HepG2 (cell line): Measurements from ENCODE around the gene NOS2. TPM values are rescaled to one million over a fixed set of nuclear protein-coding genes. Genes with fewer than 3 reads are reported as not detected.

Source experiments
- ATAC-seq: fragments of 200-7000 bp; cut with Tn5 transposase; 3 replicates; pipeline ENCODE4 v1.9.1; 2020; ENCODE audit warnings: mild to moderate bottlenecking, moderate library complexity
- BruUV-seq: library from RNA; stranded (reverse); fragments of 400-500 nt; replicated peaks from 2 replicates; lab custom pipeline; 2021; lab: Mats Ljungman, UMichigan
- CTCF ChIA-PET: fragments of 300-600 bp; formaldehyde crosslinking; extraction: SDS; loops from one replicate; lab custom pipeline; 2021; ENCODE audit warnings: low total read pairs, inconsistent platforms, low intra/inter-chr PET ratio; lab: Yijun Ruan, JAX
- POLR2A ChIA-PET: fragments of 350-600 bp; sonication (Branson Sonifier 250); formaldehyde crosslinking; loops from one replicate; lab custom pipeline; 2020; ENCODE audit warnings: antibody characterized with exemption, inconsistent platforms; lab: Yijun Ruan, JAX
- DNase-seq: peaks from one replicate; pipeline ENCODE4 v3.0.0-alpha.2; 2015; ENCODE audit warnings: low spot score
- FAIRE-seq: peaks from 3 replicates; lab custom pipeline; 2011; peaks lifted over from hg19 to GRCh38; lab: Jason Lieb, UNC
- H2AFZ ChIP-seq: one replicate; pipeline ENCODE4 v1.6.1; 2011; ENCODE audit warnings: low read length, inconsistent platforms
- H3K27ac ChIP-seq: fragments of 300-600 bp; 3 replicates; pipeline ENCODE4 v1.8.0; 2011; ENCODE audit warnings: mixed run types, mild to moderate bottlenecking, mixed read lengths, low read length, inconsistent platforms; ENCODE audit not compliant: insufficient read depth; ENCODE audit errors: extremely low read length
- H3K27me3 ChIP-seq, 2 experiments: fragments of 200-600 bp in 1 of 2; 2 replicates in 1 of 2; 3 replicates in 1 of 2; pipeline versions ENCODE4 v1.6.0 to v1.8.0; 2011; ENCODE audit warnings: low read length in 2 of 2, mild to moderate bottlenecking in 2 of 2, moderate library complexity in 2 of 2, inconsistent platforms in 1 of 2; ENCODE audit not compliant: insufficient read depth in 2 of 2, control insufficient read depth in 1 of 2
- H3K36me3 ChIP-seq, 2 experiments: fragments of 200-600 bp in 1 of 2; replicated peaks in 1 of 2; 2 replicates in 1 of 2; 3 replicates in 1 of 2; pipeline versions ENCODE4 v1.5.1 to v1.8.0; 2011; ENCODE audit warnings: low read length in 2 of 2, inconsistent platforms in 1 of 2; ENCODE audit not compliant: insufficient read depth in 2 of 2, control insufficient read depth in 1 of 2
- H3K4me1 ChIP-seq: 2 replicates; pipeline ENCODE4 v1.5.1; 2012; ENCODE audit warnings: low read length, inconsistent platforms; ENCODE audit not compliant: insufficient read depth
- H3K4me2 ChIP-seq: 2 replicates; pipeline ENCODE4 v1.6.0; 2011; ENCODE audit warnings: low read depth, low read length, inconsistent platforms
- H3K4me3 ChIP-seq, 3 experiments: fragments of 200-600 bp in 1 of 3; sonication (generic), shearing (Covaris generic) in 1 of 3; replicated peaks in 1 of 3; 2 replicates each; pipeline ENCODE4 v1.5.1; 2011 to 2016; ENCODE audit warnings: low read length in 3 of 3, inconsistent platforms in 2 of 3, low read depth in 2 of 3, mild to moderate bottlenecking in 2 of 3, control low read depth in 1 of 3, mixed read lengths in 1 of 3; ENCODE audit not compliant: insufficient read depth in 1 of 3
- H3K79me2 ChIP-seq: one replicate; pipeline ENCODE4 v1.6.1; 2011; ENCODE audit warnings: low read length, inconsistent platforms; ENCODE audit not compliant: insufficient read depth
- H3K9ac ChIP-seq: 2 replicates; pipeline ENCODE4 v1.6.0; 2011; ENCODE audit warnings: mild to moderate bottlenecking, low read depth, low read length, inconsistent platforms; ENCODE audit not compliant: insufficient read depth
- H3K9me3 ChIP-seq: 2 replicates; pipeline ENCODE4 v1.5.1; 2012; ENCODE audit warnings: mild to moderate bottlenecking, low read length
- H4K20me1 ChIP-seq: 2 replicates; pipeline ENCODE4 v1.6.0; 2011; ENCODE audit warnings: inconsistent platforms, mild to moderate bottlenecking, low read length, moderate library complexity; ENCODE audit not compliant: insufficient read depth
- ARID2 ChIP-seq: sonication (generic); formaldehyde crosslinking; IDR thresholded peaks from 2 replicates; pipeline ENCODE4 v1.8.1; 2022; ENCODE audit warnings: mild to moderate bottlenecking, missing genetic modification reagents, borderline replicate concordance
- FOXC1 ChIP-seq: sonication (generic); formaldehyde crosslinking; IDR thresholded peaks from 2 replicates; pipeline ENCODE4 v1.8.0; 2022; ENCODE audit warnings: mild to moderate bottlenecking, missing genetic modification reagents, borderline replicate concordance
- LCORL ChIP-seq, 2 experiments: fragments of 450-650 bp in 1 of 2; sonication (generic) in 1 of 2; formaldehyde crosslinking in 1 of 2; IDR thresholded peaks; 2 replicates each; pipeline versions ENCODE4 v1.5.0 to v1.6.1; 2017 to 2020; ENCODE audit warnings: antibody characterized with exemption in 1 of 2, missing genetic modification reagents in 1 of 2
- NFATC3 ChIP-seq: sonication (generic); formaldehyde crosslinking; IDR thresholded peaks from 2 replicates; pipeline ENCODE4 v1.5.1; 2020; ENCODE audit warnings: mild to moderate bottlenecking, missing genetic modification reagents
- THYN1 ChIP-seq: sonication (generic); formaldehyde crosslinking; IDR thresholded peaks from 2 replicates; pipeline ENCODE4 v1.8.1; 2023; ENCODE audit warnings: low read depth, mild to moderate bottlenecking, moderate library complexity, missing genetic modification reagents, borderline replicate concordance
- ZBTB20 ChIP-seq: sonication (generic); formaldehyde crosslinking; IDR thresholded peaks from 2 replicates; pipeline ENCODE4 v1.8.1; 2023; ENCODE audit warnings: missing genetic modification reagents, low read depth, mild to moderate bottlenecking, borderline replicate concordance
- ZNF296 ChIP-seq: sonication (generic); formaldehyde crosslinking; conservative IDR thresholded peaks from 2 replicates; pipeline ENCODE4 v1.5.0; 2020; ENCODE audit warnings: mild to moderate bottlenecking, missing genetic modification reagents
- ZNF335 ChIP-seq: sonication (generic); formaldehyde crosslinking; IDR thresholded peaks from 2 replicates; pipeline ENCODE4 v1.4.0; 2020; ENCODE audit warnings: missing genetic modification reagents
- ZNF552 ChIP-seq: sonication (generic); formaldehyde crosslinking; IDR thresholded peaks from 2 replicates; pipeline ENCODE4 v1.9.0; 2022; ENCODE audit warnings: missing genetic modification reagents, mild to moderate bottlenecking, borderline replicate concordance
- ZNF777 ChIP-seq: sonication (generic); formaldehyde crosslinking; IDR thresholded peaks from 2 replicates; pipeline ENCODE4 v1.4.0; 2020; ENCODE audit warnings: missing genetic modification reagents
- WGBS: methylation state at CpG from one replicate; pipeline ENCODE4 v1.1.6; 2017; ENCODE audit warnings: low lambda C conversion rate; 5-methylcytosine and 5-hydroxymethylcytosine counted together
- in situ Hi-C: cut with HindIII; loops from 2 replicates; pipeline ENCODE4 v1.10.0; 2017; ENCODE audit warnings: low pct_unique_long_range_greater_than_20kb; ENCODE audit not compliant: extremely low pct_ligation_motif_present
- intact Hi-C: fragments of 100-400 bp; cut with micrococcal nuclease; formaldehyde crosslinking; loops from one replicate; pipeline ENCODE4 v1.10.0; 2022; ENCODE audit not compliant: unreplicated experiment
- polyA plus RNA-seq, 8 experiments: library from polyadenylated mRNA; depleted of rRNA in 3 of 8; stranded (reverse) in 7 of 8; unstranded in 1 of 8; fragments of >200 nt; fragmentation: Illumina TruSeq in 4 of 8; extraction: Trizol in 4 of 8; gene quantifications; 2 replicates each; pipeline versions ENCODE4 v1.2.1 to v1.2.3, GENCODE V29; 2011 to 2016; ENCODE audit warnings: low read depth in 4 of 8, missing spikeins in 1 of 8, mixed read lengths in 1 of 8; ENCODE audit not compliant: insufficient read depth in 1 of 8
- total RNA-seq, 5 experiments: library from RNA; depleted of rRNA; stranded (reverse); fragments of >200 nt; fragmentation: Illumina TruSeq; extraction: Trizol; gene quantifications; 2 replicates each; pipeline ENCODE4 v1.2.3, GENCODE V29; 2016; ENCODE audit warnings: low read depth in 1 of 5
- TF ChIP-seq, protein P1 (sequence below): sonication (generic); formaldehyde crosslinking; IDR thresholded peaks from 2 replicates; pipeline ENCODE4 v1.8.1; 2023; ENCODE audit warnings: mild to moderate bottlenecking, missing genetic modification reagents
- TF ChIP-seq, protein P2 (sequence below): sonication (generic); formaldehyde crosslinking; IDR thresholded peaks from 2 replicates; pipeline ENCODE4 v1.4.0; 2020; ENCODE audit warnings: missing genetic modification reagents, borderline replicate concordance
- TF ChIP-seq, protein P3 (sequence below): sonication (generic); formaldehyde crosslinking; IDR thresholded peaks from one replicate; pipeline ENCODE4 v1.5.1; 2020; ENCODE audit warnings: mild to moderate bottlenecking, missing genetic modification reagents; ENCODE audit errors: not compliant biosample characterization

Gene NOS2
- total and polyA plus RNA-seq, 2 of the 13 experiments (the other 11 are each of a cell fraction or from before 2014, with no cell fraction given): 0.02 TPM; not detected in 1

DNA sequence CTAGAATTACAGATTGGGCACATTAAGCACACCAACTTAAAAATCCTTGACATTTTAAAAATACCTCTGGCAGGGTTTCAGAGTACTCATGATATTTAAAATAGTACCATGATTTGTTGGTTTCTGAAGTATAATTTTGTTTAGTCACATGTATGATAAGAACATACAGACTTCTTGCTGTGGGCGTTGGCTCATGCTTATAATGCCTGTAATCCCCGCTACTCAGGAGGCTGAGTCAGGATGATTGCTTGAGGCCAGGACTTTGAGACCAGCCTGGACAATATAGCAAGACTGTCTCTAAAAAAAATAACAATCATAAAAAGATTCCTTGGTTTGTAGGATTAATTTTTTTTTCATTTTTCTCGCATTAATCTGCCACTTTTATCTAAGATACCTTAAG, 78.5 kb downstream of the NOS2 start:
- in situ Hi-C loops (no loop called here), intact Hi-C loops (no loop called here)
- no peak overlapping the region for H3K27ac ChIP-seq
- H3K4me3 ChIP-seq: no peak overlapping the region
- ChIA-PET CTCF (no interaction called here), POLR2A (no interaction called here)
- BruUV-seq: no TSS peak
- H3K4me1 ChIP-seq: no peaks in the 10 kb centered on the region
- WGBS: 4% methylated on average over 3 of the region's 3 CpGs
- FAIRE-seq (no peak), DNase-seq (no peak), ATAC-seq (no peak)
- H3K4me2 ChIP-seq: no peak overlapping the region
- no peaks in the 10 kb centered on the region for H3K9me3 ChIP-seq
- H3K36me3 ChIP-seq: no peaks in the 10 kb centered on the region
- no peak overlapping the region for H3K9ac ChIP-seq
- no peak overlapping the region for H2AFZ ChIP-seq
- no peaks in the 10 kb centered on the region for H3K79me2 ChIP-seq
- H3K27me3 ChIP-seq: no peaks in the 10 kb centered on the region; a peak in 2 of 5 replicates
- H4K20me1 ChIP-seq: no peaks in the 10 kb centered on the region
- TF ChIP-seq, protein P1, sequence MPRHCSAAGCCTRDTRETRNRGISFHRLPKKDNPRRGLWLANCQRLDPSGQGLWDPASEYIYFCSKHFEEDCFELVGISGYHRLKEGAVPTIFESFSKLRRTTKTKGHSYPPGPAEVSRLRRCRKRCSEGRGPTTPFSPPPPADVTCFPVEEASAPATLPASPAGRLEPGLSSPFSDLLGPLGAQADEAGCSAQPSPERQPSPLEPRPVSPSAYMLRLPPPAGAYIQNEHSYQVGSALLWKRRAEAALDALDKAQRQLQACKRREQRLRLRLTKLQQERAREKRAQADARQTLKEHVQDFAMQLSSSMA (CRISPR knock-in tag): no peak
- TF ChIP-seq ZNF335 (CRISPR knock-in tag) (no peak), LCORL (IDR thresholded peaks at IDR 0.05) (no peak), LCORL (CRISPR knock-in tag; IDR thresholded peaks at IDR 0.05) (no peak), ZNF552 (CRISPR knock-in tag) (no peak), NFATC3 (CRISPR knock-in tag) (no peak), ARID2 (CRISPR knock-in tag) (no peak), FOXC1 (CRISPR knock-in tag) (no peak), ZNF296 (no peak), ZBTB20 (CRISPR knock-in tag) (no peak), THYN1 (CRISPR knock-in tag) (no peak), ZNF777 (no peak)
- TF ChIP-seq, protein P2, sequence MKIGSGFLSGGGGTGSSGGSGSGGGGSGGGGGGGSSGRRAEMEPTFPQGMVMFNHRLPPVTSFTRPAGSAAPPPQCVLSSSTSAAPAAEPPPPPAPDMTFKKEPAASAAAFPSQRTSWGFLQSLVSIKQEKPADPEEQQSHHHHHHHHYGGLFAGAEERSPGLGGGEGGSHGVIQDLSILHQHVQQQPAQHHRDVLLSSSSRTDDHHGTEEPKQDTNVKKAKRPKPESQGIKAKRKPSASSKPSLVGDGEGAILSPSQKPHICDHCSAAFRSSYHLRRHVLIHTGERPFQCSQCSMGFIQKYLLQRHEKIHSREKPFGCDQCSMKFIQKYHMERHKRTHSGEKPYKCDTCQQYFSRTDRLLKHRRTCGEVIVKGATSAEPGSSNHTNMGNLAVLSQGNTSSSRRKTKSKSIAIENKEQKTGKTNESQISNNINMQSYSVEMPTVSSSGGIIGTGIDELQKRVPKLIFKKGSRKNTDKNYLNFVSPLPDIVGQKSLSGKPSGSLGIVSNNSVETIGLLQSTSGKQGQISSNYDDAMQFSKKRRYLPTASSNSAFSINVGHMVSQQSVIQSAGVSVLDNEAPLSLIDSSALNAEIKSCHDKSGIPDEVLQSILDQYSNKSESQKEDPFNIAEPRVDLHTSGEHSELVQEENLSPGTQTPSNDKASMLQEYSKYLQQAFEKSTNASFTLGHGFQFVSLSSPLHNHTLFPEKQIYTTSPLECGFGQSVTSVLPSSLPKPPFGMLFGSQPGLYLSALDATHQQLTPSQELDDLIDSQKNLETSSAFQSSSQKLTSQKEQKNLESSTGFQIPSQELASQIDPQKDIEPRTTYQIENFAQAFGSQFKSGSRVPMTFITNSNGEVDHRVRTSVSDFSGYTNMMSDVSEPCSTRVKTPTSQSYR: no peak
- TF ChIP-seq, protein P3, sequence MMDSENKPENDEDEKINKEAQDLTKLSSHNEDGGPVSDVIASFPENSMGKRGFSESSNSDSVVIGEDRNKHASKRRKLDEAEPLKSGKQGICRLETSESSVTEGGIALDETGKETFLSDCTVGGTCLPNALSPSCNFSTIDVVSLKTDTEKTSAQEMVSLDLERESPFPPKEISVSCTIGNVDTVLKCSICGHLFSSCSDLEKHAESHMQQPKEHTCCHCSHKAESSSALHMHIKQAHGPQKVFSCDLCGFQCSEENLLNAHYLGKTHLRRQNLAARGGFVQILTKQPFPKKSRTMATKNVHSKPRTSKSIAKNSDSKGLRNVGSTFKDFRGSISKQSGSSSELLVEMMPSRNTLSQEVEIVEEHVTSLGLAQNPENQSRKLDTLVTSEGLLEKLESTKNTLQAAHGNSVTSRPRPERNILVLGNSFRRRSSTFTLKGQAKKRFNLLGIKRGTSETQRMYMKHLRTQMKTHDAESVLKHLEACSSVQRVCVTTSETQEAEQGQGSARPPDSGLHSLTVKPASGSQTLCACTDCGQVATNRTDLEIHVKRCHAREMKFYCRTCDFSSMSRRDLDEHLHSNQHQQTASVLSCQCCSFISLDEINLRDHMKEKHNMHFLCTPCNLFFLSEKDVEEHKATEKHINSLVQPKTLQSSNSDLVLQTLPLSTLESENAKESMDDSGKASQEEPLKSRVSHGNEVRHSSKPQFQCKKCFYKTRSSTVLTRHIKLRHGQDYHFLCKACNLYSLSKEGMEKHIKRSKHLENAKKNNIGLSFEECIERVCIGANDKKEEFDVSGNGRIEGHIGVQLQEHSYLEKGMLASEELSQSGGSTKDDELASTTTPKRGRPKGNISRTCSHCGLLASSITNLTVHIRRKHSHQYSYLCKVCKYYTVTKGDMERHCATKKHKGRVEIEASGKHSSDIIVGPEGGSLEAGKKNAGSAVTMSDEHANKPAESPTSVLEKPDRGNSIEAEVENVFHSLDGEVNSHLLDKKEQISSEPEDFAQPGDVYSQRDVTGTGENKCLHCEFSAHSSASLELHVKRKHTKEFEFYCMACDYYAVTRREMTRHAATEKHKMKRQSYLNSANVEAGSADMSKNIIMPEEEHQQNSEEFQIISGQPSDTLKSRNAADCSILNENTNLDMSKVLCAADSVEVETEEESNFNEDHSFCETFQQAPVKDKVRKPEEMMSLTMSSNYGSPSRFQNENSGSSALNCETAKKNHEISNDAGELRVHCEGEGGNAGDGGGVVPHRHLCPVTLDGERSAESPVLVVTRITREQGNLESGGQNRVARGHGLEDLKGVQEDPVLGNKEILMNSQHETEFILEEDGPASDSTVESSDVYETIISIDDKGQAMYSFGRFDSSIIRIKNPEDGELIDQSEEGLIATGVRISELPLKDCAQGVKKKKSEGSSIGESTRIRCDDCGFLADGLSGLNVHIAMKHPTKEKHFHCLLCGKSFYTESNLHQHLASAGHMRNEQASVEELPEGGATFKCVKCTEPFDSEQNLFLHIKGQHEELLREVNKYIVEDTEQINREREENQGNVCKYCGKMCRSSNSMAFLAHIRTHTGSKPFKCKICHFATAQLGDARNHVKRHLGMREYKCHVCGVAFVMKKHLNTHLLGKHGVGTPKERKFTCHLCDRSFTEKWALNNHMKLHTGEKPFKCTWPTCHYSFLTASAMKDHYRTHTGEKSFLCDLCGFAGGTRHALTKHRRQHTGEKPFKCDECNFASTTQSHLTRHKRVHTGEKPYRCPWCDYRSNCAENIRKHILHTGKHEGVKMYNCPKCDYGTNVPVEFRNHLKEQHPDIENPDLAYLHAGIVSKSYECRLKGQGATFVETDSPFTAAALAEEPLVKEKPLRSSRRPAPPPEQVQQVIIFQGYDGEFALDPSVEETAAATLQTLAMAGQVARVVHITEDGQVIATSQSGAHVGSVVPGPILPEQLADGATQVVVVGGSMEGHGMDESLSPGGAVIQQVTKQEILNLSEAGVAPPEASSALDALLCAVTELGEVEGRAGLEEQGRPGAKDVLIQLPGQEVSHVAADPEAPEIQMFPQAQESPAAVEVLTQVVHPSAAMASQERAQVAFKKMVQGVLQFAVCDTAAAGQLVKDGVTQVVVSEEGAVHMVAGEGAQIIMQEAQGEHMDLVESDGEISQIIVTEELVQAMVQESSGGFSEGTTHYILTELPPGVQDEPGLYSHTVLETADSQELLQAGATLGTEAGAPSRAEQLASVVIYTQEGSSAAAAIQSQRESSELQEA (CRISPR knock-in tag): no peak
